ENCODE data around the gene RAD23A.

The RAD23A gene

GRCh38 chr19:12965812-12966135, 20.1 kb downstream of the RAD23A start:
- CTCF ChIA-PET, result interaction anchor here (0.5 to 2.3 kb wide), 28 partner anchors 8 to 623 kb away, joined by 3 to 35 read pairs (median 4); partner anchors contain the start of genes GADD45GIP1 and RAD23A
- peak overlapping the region; percentile 77 for H3K27ac ChIP-seq
- DNase-seq (ENCODE audit: low spot score), result no peak
- POLR2A ChIA-PET (ENCODE audit: low non-redundant PET), result no interaction called here
- TF ChIP-seq CTCF (conservative IDR thresholded peaks at IDR 0.05; ENCODE audit: low read depth), result no peak

DNA sequence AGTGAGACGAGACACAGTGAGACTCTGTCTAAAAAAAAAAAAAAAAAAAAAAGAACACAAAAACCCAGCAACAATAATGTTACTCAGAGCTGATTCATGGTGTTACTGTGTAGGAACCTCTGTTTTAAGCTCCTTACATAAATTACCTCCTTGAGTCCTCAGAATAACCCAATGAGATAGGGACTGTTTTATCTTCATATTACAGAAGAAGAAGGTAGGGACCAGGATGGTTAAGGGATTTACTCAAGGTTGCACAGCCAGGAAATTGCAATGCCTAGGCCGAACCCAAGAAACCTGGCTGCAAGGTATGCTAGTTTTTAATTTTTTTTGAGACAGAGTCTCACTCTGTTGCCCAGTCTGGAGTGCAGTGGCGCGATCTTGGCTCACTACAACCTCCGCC, 22.2 kb downstream of the RAD23A start:
- ChIA-PET POLR2A (ENCODE audit: low non-redundant PET) (no interaction called here), CTCF (interaction anchor here (0.6 to 0.7 kb wide), 4 partner anchors 9 to 754 kb away, joined by 3 to 5 read pairs (median 4); no protein-coding TSS in a partner anchor)
- DNase-seq (ENCODE audit: low spot score), result no peak
- TF ChIP-seq CTCF (conservative IDR thresholded peaks at IDR 0.05; ENCODE audit: low read depth), result no peak
- no peak overlapping the region for H3K27ac ChIP-seq

- no peak for TF ChIP-seq CTCF (conservative IDR thresholded peaks at IDR 0.05; ENCODE audit: low read depth)
- ChIA-PET POLR2A (ENCODE audit: low non-redundant PET) (no interaction called here), CTCF (interaction anchor here (0.7 to 1.4 kb wide), 2 partner anchors 8 to 209 kb away, joined by 3 to 9 read pairs; no protein-coding TSS in a partner anchor)
- no peak for DNase-seq (ENCODE audit: low spot score)
- peak within 1 kb of the TSS; percentile 55 for H3K27ac ChIP-seq
Observed at GRCh38 chr19:12969292-12969988, 23.8 kb downstream of the RAD23A start, which contains the start of gene DAND5. Gene DAND5 (plus strand): TSS chr19:12969576. CDS start chr19:12969661, 85 bp downstream.

DNA sequence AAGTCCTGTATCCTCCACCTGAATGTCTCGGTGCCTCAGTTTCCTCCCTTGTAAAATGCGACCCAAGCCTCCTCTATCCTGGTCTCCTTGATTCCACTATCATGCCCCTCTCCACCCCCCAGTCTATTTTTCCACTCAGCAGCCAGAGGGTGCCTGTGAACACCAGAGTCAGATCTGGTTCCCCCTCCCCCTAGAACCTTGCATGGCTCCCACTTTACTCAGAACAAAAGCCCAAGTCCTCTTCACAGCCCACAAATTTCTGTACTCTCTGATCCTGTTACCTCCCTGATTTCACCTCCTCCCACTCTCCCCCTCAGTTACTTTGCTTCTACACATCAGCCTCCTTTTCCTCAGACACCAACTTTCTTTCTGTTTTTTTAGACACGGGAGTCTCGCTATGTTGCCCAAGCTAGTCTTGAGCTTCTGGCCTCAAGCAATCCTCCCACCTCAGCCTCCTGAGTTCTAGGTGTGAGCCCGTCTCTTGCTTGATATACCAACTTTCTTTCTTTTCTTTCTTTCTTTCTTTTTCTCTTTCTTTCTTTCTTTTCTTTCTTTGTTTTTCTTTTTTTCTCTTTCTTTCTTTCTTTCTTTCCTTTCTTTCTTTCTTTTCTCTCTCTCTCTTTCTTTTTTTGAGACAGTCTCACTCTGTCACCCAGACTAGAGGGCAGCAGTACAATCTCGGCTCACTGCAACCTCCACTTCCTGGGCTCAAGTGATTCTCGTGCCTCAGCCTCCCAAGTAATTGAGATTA, 24.6 kb downstream of the RAD23A start:
- ChIA-PET POLR2A (ENCODE audit: low non-redundant PET) (no interaction called here), CTCF (interaction anchor here (1.4 kb wide), 1 partner anchor 8 kb away, joined by 9 read pairs; no protein-coding TSS in a partner anchor)
- H3K27ac ChIP-seq, result peak overlapping the region; percentile 55
- no peak for DNase-seq (ENCODE audit: low spot score)
- TF ChIP-seq CTCF (conservative IDR thresholded peaks at IDR 0.05; ENCODE audit: low read depth), result no peak

DNA sequence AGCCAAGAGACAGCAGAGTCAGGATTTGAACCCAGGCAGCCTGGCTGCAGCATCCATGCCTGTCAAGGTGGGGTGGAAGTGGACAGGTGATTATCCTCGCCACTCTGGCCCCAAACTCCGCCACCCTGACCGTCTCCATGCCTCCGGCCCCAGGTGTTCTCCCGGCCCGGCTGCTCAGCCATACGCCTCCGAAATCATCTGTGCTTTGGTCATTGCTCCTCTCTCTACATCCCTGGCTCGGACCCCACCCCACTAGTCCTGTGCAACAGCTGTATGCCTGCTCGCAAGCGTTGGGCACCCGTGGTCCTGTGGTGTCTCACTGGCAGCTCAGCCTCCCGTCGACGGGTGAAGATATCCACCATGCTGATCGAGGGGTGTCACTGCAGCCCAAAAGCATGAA, 27.6 kb downstream of the RAD23A start:
- no peak for DNase-seq (ENCODE audit: low spot score)
- ChIA-PET POLR2A (ENCODE audit: low non-redundant PET) (interaction anchor here (0.5 kb wide), 1 partner anchor 1314 kb away, joined by 4 read pairs; no protein-coding TSS in a partner anchor), CTCF (interaction anchor here (1.1 kb wide), 1 partner anchor 61 kb away, joined by 4 read pairs; no protein-coding TSS in a partner anchor)
- no peak overlapping the region for H3K27ac ChIP-seq
- no peak for TF ChIP-seq CTCF (conservative IDR thresholded peaks at IDR 0.05; ENCODE audit: low read depth)
